CD4-positive, alpha-beta T cell treated with Interleukin-6 at 100 ng/mL for 8 hours (primary cell): ENCODE data around the gene POU6F2.
"Not testable (repeated sequence)": the region's sequence is repeated elsewhere in the genome, so short reads cannot be mapped to it uniquely, and the experiment has no call there.

Experiments used
- DNase-seq: peaks from one replicate; pipeline ENCODE4 v3.0.0-alpha.2; 2020; ENCODE audit warnings: mixed read lengths, low spot score

Gene POU6F2

GRCh38 chr7:39187130-39187529, 209.4 kb downstream of the POU6F2 start:
- DNase-seq, result no peak

GRCh38 chr7:39192476-39192875, 214.8 kb downstream of the POU6F2 start:
- no peak for DNase-seq

- DNase-seq, result not testable (repeated sequence)
These were observed 216.7 kb downstream of the POU6F2 start for GRCh38 chr7:39194388-39194787.

- DNase-seq, result no peak
These were observed 218.3 kb downstream of the POU6F2 start for GRCh38 chr7:39195967-39196366.

GRCh38 chr7:39197831-39198230, 220.1 kb downstream of the POU6F2 start:
- no peak for DNase-seq

- DNase-seq, result no peak
These were observed 220.8 kb downstream of the POU6F2 start for GRCh38 chr7:39198556-39198955.

GRCh38 chr7:39199006-39199405, 221.3 kb downstream of the POU6F2 start:
- DNase-seq, result no peak

GRCh38 chr7:39199951-39200350, 222.2 kb downstream of the POU6F2 start:
- no peak for DNase-seq

- no peak for DNase-seq
These were observed 224.3 kb downstream of the POU6F2 start for GRCh38 chr7:39202041-39202440.

- no peak for DNase-seq
These were observed 232.7 kb downstream of the POU6F2 start for GRCh38 chr7:39210362-39210761.

GRCh38 chr7:39211581-39211980, 233.9 kb downstream of the POU6F2 start:
- no peak for DNase-seq

GRCh38 chr7:39212876-39213275, 235.2 kb downstream of the POU6F2 start:
- DNase-seq, result no peak

GRCh38 chr7:39217783-39218182, 240.1 kb downstream of the POU6F2 start:
- DNase-seq, result no peak

- DNase-seq, result no peak
These were observed 242.2 kb downstream of the POU6F2 start for GRCh38 chr7:39219869-39220268.

- no peak for DNase-seq
These were observed 244.2 kb downstream of the POU6F2 start for GRCh38 chr7:39221901-39222300.

GRCh38 chr7:39228946-39229345, 251.2 kb downstream of the POU6F2 start:
- no peak for DNase-seq

GRCh38 chr7:39233851-39234529, 256.3 kb downstream of the POU6F2 start:
- no peak for DNase-seq

- DNase-seq, result no peak
These were observed 260.6 kb downstream of the POU6F2 start for GRCh38 chr7:39238234-39238869.

GRCh38 chr7:39240864-39241263, 263.2 kb downstream of the POU6F2 start:
- DNase-seq, result no peak

GRCh38 chr7:39247576-39247975, 269.9 kb downstream of the POU6F2 start:
- no peak for DNase-seq

- DNase-seq, result no peak
These were observed 270.5 kb downstream of the POU6F2 start for GRCh38 chr7:39248041-39248691.

- no peak for DNase-seq
These were observed 271.0 kb downstream of the POU6F2 start for GRCh38 chr7:39248692-39249090.

- DNase-seq, result no peak
These were observed 272.0 kb downstream of the POU6F2 start for GRCh38 chr7:39249635-39250152.
